ENCODE data around the gene TBKBP1. TPM values are rescaled to one million over a fixed set of nuclear protein-coding genes. Genes with fewer than 3 reads are reported as not detected.

TBKBP1 gene
- total and polyA plus RNA-seq, 4 donors, result 0.25 to 2.0 (median 1.5) TPM

- peaks cover 19 to 82% (median 63%) of the 10 kb centered on the region in 4 donors for H3K36me3 ChIP-seq (ENCODE audit: control insufficient read depth in 4 of 4, insufficient read depth in 3 of 4, low read depth in 1 of 4, low read length in 3 of 4)
- no peak overlapping the region for H3K4me3 ChIP-seq (ENCODE audit: low read depth in 1 of 3, low read length in 3 of 3)
- no peaks in the 10 kb centered on the region for H3K9me3 ChIP-seq (ENCODE audit: control insufficient read depth in 4 of 4, low read length in 3 of 4)
- H3K9ac ChIP-seq (ENCODE audit: low read depth in 1 of 2, low read length in 2 of 2), result no peak overlapping the region
- peaks cover 0 to 4% (median under 1%) of the 10 kb centered on the region in 4 donors for H3K4me1 ChIP-seq (ENCODE audit: control insufficient read depth in 4 of 4, insufficient read depth in 4 of 4, low read length in 3 of 4)
- DNase-seq (ENCODE audit: low spot score), result no peak
- H3K27me3 ChIP-seq (ENCODE audit: control insufficient read depth in 4 of 4, insufficient read depth in 4 of 4, low read length in 3 of 4), result no peaks in the 10 kb centered on the region
- TF ChIP-seq RXRA (IDR thresholded peaks at IDR 0.05), result no peak
- no peak for TF ChIP-seq ZBTB33 (IDR thresholded peaks at IDR 0.05)
- no peak for TF ChIP-seq NR2F2 (IDR thresholded peaks at IDR 0.05)
- TF ChIP-seq SP1 (IDR thresholded peaks at IDR 0.05), result no peak
- no peak for TF ChIP-seq REST (IDR thresholded peaks at IDR 0.05)
- no peak for TF ChIP-seq CTCF (IDR thresholded peaks at IDR 0.05; ENCODE audit: low read depth, low read length, missing input control)
- no peak for TF ChIP-seq HNF4G (IDR thresholded peaks at IDR 0.05)
- TF ChIP-seq HNF4A (conservative IDR thresholded peaks at IDR 0.05), result no peak
- no peak for TF ChIP-seq FOXA1 (IDR thresholded peaks at IDR 0.05)
- TF ChIP-seq ATF3 (IDR thresholded peaks at IDR 0.05), result no peak
- TF ChIP-seq TAF1 (conservative IDR thresholded peaks at IDR 0.05), result no peak
- TF ChIP-seq FOXA2 (IDR thresholded peaks at IDR 0.05), result no peak
- TF ChIP-seq MAX (IDR thresholded peaks at IDR 0.05), result no peak
- no peak for TF ChIP-seq YY1 (IDR thresholded peaks at IDR 0.05)
- TF ChIP-seq JUND (IDR thresholded peaks at IDR 0.05), result no peak
- no peak for TF ChIP-seq EGR1 (IDR thresholded peaks at IDR 0.05; ENCODE audit: low read depth in 2 of 2)
- no peak overlapping the region for H3K27ac ChIP-seq (ENCODE audit: low read depth in 1 of 2, low read length in 2 of 2)
Observed at GRCh38 chr17:47664624-47664941, 29.4 kb upstream of the TBKBP1 start.

- H3K4me1 ChIP-seq (ENCODE audit: control insufficient read depth in 4 of 4, insufficient read depth in 4 of 4, low read length in 3 of 4), result no peaks in the 10 kb centered on the region
- DNase-seq (ENCODE audit: low spot score), result no peak
- WGBS, result 37% methylated on average over 3 of the region's 3 CpGs
- no peaks in the 10 kb centered on the region for H3K9me3 ChIP-seq (ENCODE audit: control insufficient read depth in 4 of 4, low read length in 3 of 4)
- no peak overlapping the region for H3K27ac ChIP-seq (ENCODE audit: low read depth in 1 of 2, low read length in 2 of 2)
- peaks cover 22 to 87% (median 70%) of the 10 kb centered on the region in 4 donors for H3K36me3 ChIP-seq (ENCODE audit: control insufficient read depth in 4 of 4, insufficient read depth in 3 of 4, low read depth in 1 of 4, low read length in 3 of 4)
- no peaks in the 10 kb centered on the region for H3K27me3 ChIP-seq (ENCODE audit: control insufficient read depth in 4 of 4, insufficient read depth in 4 of 4, low read length in 3 of 4)
- no peak overlapping the region for H3K4me3 ChIP-seq (ENCODE audit: low read depth in 1 of 3, low read length in 3 of 3)
- no peak for TF ChIP-seq ZBTB33 (IDR thresholded peaks at IDR 0.05)
- no peak for TF ChIP-seq SP1 (IDR thresholded peaks at IDR 0.05)
- no peak for TF ChIP-seq JUND (IDR thresholded peaks at IDR 0.05)
- TF ChIP-seq YY1 (IDR thresholded peaks at IDR 0.05), result no peak
- no peak for TF ChIP-seq HNF4A (conservative IDR thresholded peaks at IDR 0.05)
- TF ChIP-seq FOXA2 (IDR thresholded peaks at IDR 0.05), result no peak
- H3K9ac ChIP-seq (ENCODE audit: low read depth in 1 of 2, low read length in 2 of 2), result no peak overlapping the region
Observed at GRCh38 chr17:47665655-47666054, 28.3 kb upstream of the TBKBP1 start.
